ENCODE data around the gene HLA-DRB1.

- TF ChIP-seq EZH2phosphoT487 (IDR thresholded peaks at IDR 0.05; ENCODE audit: low read depth): no peak
- no peak for TF ChIP-seq CTCF (IDR thresholded peaks at IDR 0.05; ENCODE audit: low read depth, low read length)
These were observed 33.1 kb upstream of the HLA-DRB1 start for GRCh38 chr6:32622545-32623401.

All from OCI-LY3 (cell line).